ENCODE results near the gene GPSM1. TPM values are rescaled to one million over a fixed set of nuclear protein-coding genes. Genes with fewer than 3 reads are reported as not detected.

Gene GPSM1
- total RNA-seq, 1 experiment from 2014 or later: 24.7 TPM

DNA sequence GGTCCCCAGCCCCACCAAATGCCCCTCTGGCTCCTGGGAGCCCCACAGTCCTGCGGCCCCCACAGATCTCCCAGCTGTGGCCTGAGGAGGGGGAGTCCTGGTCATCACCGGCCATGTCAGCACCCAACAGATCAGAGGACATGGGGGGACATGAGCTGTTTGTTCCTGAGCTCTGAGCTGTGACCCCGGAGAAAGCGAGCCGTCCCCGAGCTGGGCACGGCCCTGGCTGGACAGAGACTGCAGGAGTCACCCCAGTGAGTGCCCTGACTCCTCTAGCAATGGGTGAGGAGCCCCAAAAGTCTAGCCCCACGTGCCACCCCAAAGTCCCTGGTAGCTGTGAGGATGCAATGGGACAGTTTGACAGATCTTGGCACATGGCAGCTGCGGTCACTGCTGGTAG, 49.1 kb upstream of the GPSM1 start:
- TF ChIP-seq, protein P1, sequence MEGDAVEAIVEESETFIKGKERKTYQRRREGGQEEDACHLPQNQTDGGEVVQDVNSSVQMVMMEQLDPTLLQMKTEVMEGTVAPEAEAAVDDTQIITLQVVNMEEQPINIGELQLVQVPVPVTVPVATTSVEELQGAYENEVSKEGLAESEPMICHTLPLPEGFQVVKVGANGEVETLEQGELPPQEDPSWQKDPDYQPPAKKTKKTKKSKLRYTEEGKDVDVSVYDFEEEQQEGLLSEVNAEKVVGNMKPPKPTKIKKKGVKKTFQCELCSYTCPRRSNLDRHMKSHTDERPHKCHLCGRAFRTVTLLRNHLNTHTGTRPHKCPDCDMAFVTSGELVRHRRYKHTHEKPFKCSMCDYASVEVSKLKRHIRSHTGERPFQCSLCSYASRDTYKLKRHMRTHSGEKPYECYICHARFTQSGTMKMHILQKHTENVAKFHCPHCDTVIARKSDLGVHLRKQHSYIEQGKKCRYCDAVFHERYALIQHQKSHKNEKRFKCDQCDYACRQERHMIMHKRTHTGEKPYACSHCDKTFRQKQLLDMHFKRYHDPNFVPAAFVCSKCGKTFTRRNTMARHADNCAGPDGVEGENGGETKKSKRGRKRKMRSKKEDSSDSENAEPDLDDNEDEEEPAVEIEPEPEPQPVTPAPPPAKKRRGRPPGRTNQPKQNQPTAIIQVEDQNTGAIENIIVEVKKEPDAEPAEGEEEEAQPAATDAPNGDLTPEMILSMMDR (conservative IDR thresholded peaks at IDR 0.05): no peak
- no peak overlapping the region for H2BK5ac ChIP-seq (ENCODE audit: insufficient read length, low read length)
- no peak overlapping the region for H2AK5ac ChIP-seq (ENCODE audit: insufficient read length, low read length)
- WGBS (ENCODE audit: extremely low coverage, insufficient read length, low lambda C conversion rate): no CpG with 5 or more reads among the region's 9 CpGs
- peaks cover 3% of the 10 kb centered on the region for H3K27me3 Mint-ChIP-seq (ENCODE audit: low read depth)
- no peak overlapping the region for H4K8ac ChIP-seq (replicated peaks; ENCODE audit: insufficient read length, low read depth, low read length)
- no peak overlapping the region for H2BK20ac ChIP-seq (ENCODE audit: low read depth, low read length, poor library complexity, severe bottlenecking)
- H2BK15ac ChIP-seq (ENCODE audit: low read depth, low read length): no peak overlapping the region
- no peaks in the 10 kb centered on the region for H3K27me3 ChIP-seq (ENCODE audit: insufficient read depth, low read length)
- H2BK120ac ChIP-seq (ENCODE audit: low read depth, low read length, poor library complexity, severe bottlenecking): no peak overlapping the region
- no peak overlapping the region for H3K4ac ChIP-seq (ENCODE audit: low read depth, low read length)
- no peaks in the 10 kb centered on the region for H3K4me1 ChIP-seq (ENCODE audit: insufficient read depth, low read length)
- no peak overlapping the region for H3K23ac ChIP-seq (ENCODE audit: insufficient read length, low read depth, low read length)
- peaks cover 0 to 3% of the 10 kb centered on the region in 2 experiments; a peak in 2 of 5 replicates for H3K9me3 Mint-ChIP-seq
- no peak overlapping the region for H4K5ac ChIP-seq (ENCODE audit: insufficient read length, low read depth, low read length)
- H3K56ac ChIP-seq (ENCODE audit: insufficient read length, low read depth, low read length): no peak overlapping the region
- no peaks in the 10 kb centered on the region for H4K20me1 ChIP-seq (ENCODE audit: control insufficient read depth, insufficient read depth, insufficient read length)
- H2BK12ac ChIP-seq (ENCODE audit: insufficient read length, low read depth, low read length): no peak overlapping the region
- no peak overlapping the region for H3K18ac ChIP-seq (ENCODE audit: insufficient read length, low read depth, low read length)
- no peak overlapping the region for H3K4me3 Mint-ChIP-seq
- H3K9me3 ChIP-seq (ENCODE audit: control insufficient read depth, low read depth, low read length): no peaks in the 10 kb centered on the region
- no peaks in the 10 kb centered on the region for H3K79me1 ChIP-seq (ENCODE audit: insufficient read depth, low read depth, low read length, poor library complexity, severe bottlenecking)
- H3K9ac ChIP-seq (ENCODE audit: extremely low read depth, insufficient read length, low read length): no peak overlapping the region
- H3K79me2 ChIP-seq (ENCODE audit: insufficient read depth, low read length): no peaks in the 10 kb centered on the region
- DNase-seq: no peak
- H3T11ph ChIP-seq (ENCODE audit: low read length): no peak overlapping the region
- peaks cover 0 to 6% of the 10 kb centered on the region in 2 experiments; a peak in 1 of 4 replicates for H3K4me1 Mint-ChIP-seq
- no peaks in the 10 kb centered on the region for H3K36me3 Mint-ChIP-seq (ENCODE audit: insufficient read depth in 1 of 3, low read depth in 3 of 3)
- H3K27ac ChIP-seq (ENCODE audit: insufficient read length, low read depth, low read length): no peak overlapping the region
- no peaks in the 10 kb centered on the region for H3K23me2 ChIP-seq (ENCODE audit: insufficient read length, low read depth, low read length, poor library complexity, severe bottlenecking)
- no peak overlapping the region for H3K14ac ChIP-seq (ENCODE audit: insufficient read depth, low read length)
- H3K4me2 ChIP-seq (ENCODE audit: insufficient read depth, insufficient read length, low read length): no peak overlapping the region
- H3K27ac Mint-ChIP-seq: no peak overlapping the region
- H4K91ac ChIP-seq (ENCODE audit: insufficient read length, low read depth, low read length): no peak overlapping the region
- no peak overlapping the region for H2AFZ ChIP-seq (ENCODE audit: low read length)
